Stimulated activated CD4-positive, alpha-beta T cell treated with anti-CD3 and anti-CD28 coated beads, Interleukin-2, amount 100 ng/mL, for 24 hours (primary cell): ENCODE measurements around the gene HPSE2.
"Not testable (repeated sequence)": the region's sequence is repeated elsewhere in the genome, so short reads cannot be mapped to it uniquely, and the experiment has no call there.

ENCODE experiments used
- DNase-seq, 2 donors: peaks; one replicate each; pipeline ENCODE4 v3.0.0-alpha.2; 2020

The HPSE2 gene

GRCh38 chr10:99235658-99236626, at the start of gene HPSE2:
Gene HPSE2 (minus strand): TSS chr10:99235852.
- peak in 1 of 2 donors; percentile 1 for DNase-seq

GRCh38 chr10:99280472-99280871, 44.8 kb upstream of the HPSE2 start:
- DNase-seq = no peak

- DNase-seq = no peak
Observed at GRCh38 chr10:99279626-99280111, 44.0 kb upstream of the HPSE2 start.

- no peak for DNase-seq
Observed at GRCh38 chr10:99276848-99277486, 41.3 kb upstream of the HPSE2 start.

- DNase-seq = no peak
Observed at GRCh38 chr10:99266383-99266782, 30.7 kb upstream of the HPSE2 start.

- DNase-seq = no peak
Observed at GRCh38 chr10:99248824-99249223, 13.2 kb upstream of the HPSE2 start.

- not testable (repeated sequence) for DNase-seq
Observed at GRCh38 chr10:99247893-99248292, 12.2 kb upstream of the HPSE2 start.

GRCh38 chr10:99236627-99237309, 1.1 kb upstream of the HPSE2 start:
- DNase-seq = no peak

GRCh38 chr10:99234791-99235657, 628 bp downstream of the HPSE2 start:
- DNase-seq = peak in 1 of 2 donors; percentile 2

- DNase-seq = peak in 1 of 2 donors; percentile 67
Observed at GRCh38 chr10:99234041-99234790, 1.4 kb downstream of the HPSE2 start.

- DNase-seq = peak in 1 of 2 donors; percentile 1
Observed at GRCh38 chr10:99233689-99234037, 2.0 kb downstream of the HPSE2 start.

- DNase-seq = no peak
Observed at GRCh38 chr10:99233000-99233688, 2.5 kb downstream of the HPSE2 start.

- peak in 1 of 2 donors; percentile 24 for DNase-seq
Observed at GRCh38 chr10:99232360-99232999, 3.2 kb downstream of the HPSE2 start.

GRCh38 chr10:99224766-99225165, 10.9 kb downstream of the HPSE2 start:
- DNase-seq = no peak

GRCh38 chr10:99207340-99207739, 28.3 kb downstream of the HPSE2 start:
- DNase-seq = no peak

GRCh38 chr10:99203310-99203709, 32.3 kb downstream of the HPSE2 start:
- DNase-seq = no peak

- DNase-seq = no peak
Observed at GRCh38 chr10:99172950-99173349, 62.7 kb downstream of the HPSE2 start.

- peak in 1 of 2 donors; percentile 8 for DNase-seq
Observed at GRCh38 chr10:99172128-99172738, 63.4 kb downstream of the HPSE2 start.

- no peak for DNase-seq
Observed at GRCh38 chr10:99170116-99170675, 65.5 kb downstream of the HPSE2 start.

GRCh38 chr10:99161165-99161564, 74.5 kb downstream of the HPSE2 start:
- DNase-seq = no peak
